Lung (tissue), 12 donors: ENCODE measurements around the gene ACACB. TPM values are rescaled to one million over a fixed set of nuclear protein-coding genes. Genes with fewer than 3 reads are reported as not detected.

ENCODE experiments used
- ATAC-seq: fragments of 200-7000 bp; cut with Tn5 transposase; one replicate; pipeline ENCODE4 v1.9.1; 2020; ENCODE audit warnings: moderate number of reproducible peaks; ENCODE audit not compliant: insufficient read depth, low FRiP score
- DNase-seq, 3 donors: peaks; one replicate each; pipeline ENCODE4 v3.0.0-alpha.2; 2013 to 2017
- H3K27ac ChIP-seq, 2 donors: one replicate each; pipeline ENCODE4 v1.5.1; 2013; ENCODE audit warnings: mild to moderate bottlenecking in 2 of 2, moderate library complexity in 2 of 2, control low read depth in 1 of 2, inconsistent platforms in 1 of 2, low read depth in 1 of 2, low read length in 1 of 2
- H3K27me3 ChIP-seq, 3 donors: one replicate each; pipeline ENCODE4 v1.5.1; 2013; ENCODE audit warnings: low read length in 2 of 3; ENCODE audit not compliant: control insufficient read depth in 3 of 3, insufficient read depth in 3 of 3
- H3K36me3 ChIP-seq, 4 donors: one replicate each; pipeline ENCODE4 v1.5.1; 2013; ENCODE audit warnings: low read length in 4 of 4, mild to moderate bottlenecking in 1 of 4, moderate library complexity in 1 of 4; ENCODE audit not compliant: control insufficient read depth in 4 of 4, insufficient read depth in 4 of 4
- H3K4me1 ChIP-seq, 5 donors: one replicate each; pipeline ENCODE4 v1.5.1; 2013; ENCODE audit warnings: low read length in 5 of 5, mild to moderate bottlenecking in 2 of 5, moderate library complexity in 1 of 5; ENCODE audit not compliant: control insufficient read depth in 5 of 5, insufficient read depth in 5 of 5
- H3K4me3 ChIP-seq: one replicate; pipeline ENCODE4 v1.5.1; 2013; ENCODE audit warnings: mild to moderate bottlenecking, control low read depth, moderate library complexity
- H3K9ac ChIP-seq, 2 donors: one replicate each; pipeline ENCODE4 v1.5.1; 2013; ENCODE audit warnings: low read length in 2 of 2, control low read depth in 1 of 2; ENCODE audit not compliant: insufficient read depth in 1 of 2
- H3K9me3 ChIP-seq, 4 donors: one replicate each; pipeline ENCODE4 v1.5.1; 2013; ENCODE audit warnings: low read length in 3 of 4, mild to moderate bottlenecking in 1 of 4, moderate library complexity in 1 of 4; ENCODE audit not compliant: control insufficient read depth in 4 of 4, insufficient read depth in 3 of 4
- WGBS, 2 donors: extraction: QIAGEN DNeasy Blood & Tissue Kit; methylation state at CpG; one replicate each; pipeline ENCODE4 v1.1.7; 2013; 5-methylcytosine and 5-hydroxymethylcytosine counted together
- polyA plus RNA-seq, 2 donors: library from polyadenylated mRNA; stranded (reverse); fragments of 200-250 nt; gene quantifications; one replicate each; pipeline ENCODE4 v1.2.1, GENCODE V29; 2013
- total RNA-seq, 2 donors: library from RNA; depleted of rRNA in 1 of 2; stranded (reverse); fragments of >200 nt in 1 of 2; gene quantifications; one replicate each; pipeline ENCODE4 v1.2.1, GENCODE V29; 2014 to 2021
- TF ChIP-seq, protein P1 (sequence below): IDR thresholded peaks from 2 replicates; pipeline ENCODE4 v1.5.1; 2012; ENCODE audit warnings: mild to moderate bottlenecking; ENCODE audit errors: control extremely low read depth, extremely low read depth
- donor health status: control.
- donor health status: control.
- donor health status: Bipolar disorder and iron deficiency.
- donor health status: healthy.
- donor health status: DM: yes; HTN: yes; CAD: no.

Gene ACACB
- total and polyA plus RNA-seq, 4 donors: 2.9 to 24.5 (median 18.2) TPM

DNA sequence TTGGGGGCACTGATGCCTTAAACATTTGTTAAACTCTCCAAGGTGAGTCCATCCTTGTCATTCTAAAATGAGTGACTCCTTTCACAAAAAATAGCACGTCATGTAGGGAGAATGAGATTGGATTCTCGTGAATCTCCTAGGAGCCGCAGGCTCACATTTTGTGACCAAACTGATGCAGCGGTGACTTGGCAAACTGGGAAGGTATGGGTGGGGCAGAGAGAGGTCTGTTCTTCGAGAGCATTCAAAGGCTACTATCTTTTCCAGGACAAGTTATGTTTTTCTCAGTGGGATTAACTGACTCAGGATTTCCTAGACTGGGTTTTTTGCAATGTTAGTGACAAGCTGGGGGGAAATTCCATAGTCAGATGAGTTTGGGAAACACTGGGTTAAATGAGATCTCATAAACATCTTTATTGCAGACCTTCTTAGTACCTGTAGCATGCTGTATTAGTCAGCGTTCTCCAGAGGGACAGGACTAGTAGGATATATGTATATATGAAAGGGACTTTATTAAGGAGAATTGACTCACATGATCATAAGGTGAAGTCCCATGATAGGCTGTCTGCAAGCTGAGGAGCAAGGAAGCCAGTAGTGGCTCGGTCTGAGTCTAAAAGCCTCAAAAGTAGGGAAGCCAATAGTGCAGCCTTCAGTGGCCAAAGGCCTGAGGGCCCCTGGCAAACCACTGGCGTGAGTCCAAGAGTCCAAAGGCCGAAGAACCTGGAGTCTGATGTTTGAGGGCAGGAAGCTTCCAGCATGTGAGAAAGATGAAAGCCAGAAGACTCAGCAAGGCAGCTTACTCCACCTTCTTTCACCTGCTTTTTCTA lies 131.7 kb downstream of the ACACB start:
- H3K36me3 ChIP-seq: peaks cover 13 to 53% (median 19%) of the 10 kb centered on the region in 4 donors
- 88% methylated on average over 9 of the region's 9 CpGs for WGBS, 2 donors
- ATAC-seq (no peak), DNase-seq (no peak)
- no peak overlapping the region for H3K4me3 ChIP-seq
- no peak overlapping the region for H3K9ac ChIP-seq
- TF ChIP-seq, protein P1, sequence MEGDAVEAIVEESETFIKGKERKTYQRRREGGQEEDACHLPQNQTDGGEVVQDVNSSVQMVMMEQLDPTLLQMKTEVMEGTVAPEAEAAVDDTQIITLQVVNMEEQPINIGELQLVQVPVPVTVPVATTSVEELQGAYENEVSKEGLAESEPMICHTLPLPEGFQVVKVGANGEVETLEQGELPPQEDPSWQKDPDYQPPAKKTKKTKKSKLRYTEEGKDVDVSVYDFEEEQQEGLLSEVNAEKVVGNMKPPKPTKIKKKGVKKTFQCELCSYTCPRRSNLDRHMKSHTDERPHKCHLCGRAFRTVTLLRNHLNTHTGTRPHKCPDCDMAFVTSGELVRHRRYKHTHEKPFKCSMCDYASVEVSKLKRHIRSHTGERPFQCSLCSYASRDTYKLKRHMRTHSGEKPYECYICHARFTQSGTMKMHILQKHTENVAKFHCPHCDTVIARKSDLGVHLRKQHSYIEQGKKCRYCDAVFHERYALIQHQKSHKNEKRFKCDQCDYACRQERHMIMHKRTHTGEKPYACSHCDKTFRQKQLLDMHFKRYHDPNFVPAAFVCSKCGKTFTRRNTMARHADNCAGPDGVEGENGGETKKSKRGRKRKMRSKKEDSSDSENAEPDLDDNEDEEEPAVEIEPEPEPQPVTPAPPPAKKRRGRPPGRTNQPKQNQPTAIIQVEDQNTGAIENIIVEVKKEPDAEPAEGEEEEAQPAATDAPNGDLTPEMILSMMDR: no peak
- H3K4me1 ChIP-seq: peaks cover 0 to 2% (median 0%) of the 10 kb centered on the region in 5 donors
- H3K9me3 ChIP-seq: peaks cover 0 to 3% (median 0%) of the 10 kb centered on the region in 4 donors
- H3K27me3 ChIP-seq: no peaks in the 10 kb centered on the region
- H3K27ac ChIP-seq: no peak overlapping the region

DNA sequence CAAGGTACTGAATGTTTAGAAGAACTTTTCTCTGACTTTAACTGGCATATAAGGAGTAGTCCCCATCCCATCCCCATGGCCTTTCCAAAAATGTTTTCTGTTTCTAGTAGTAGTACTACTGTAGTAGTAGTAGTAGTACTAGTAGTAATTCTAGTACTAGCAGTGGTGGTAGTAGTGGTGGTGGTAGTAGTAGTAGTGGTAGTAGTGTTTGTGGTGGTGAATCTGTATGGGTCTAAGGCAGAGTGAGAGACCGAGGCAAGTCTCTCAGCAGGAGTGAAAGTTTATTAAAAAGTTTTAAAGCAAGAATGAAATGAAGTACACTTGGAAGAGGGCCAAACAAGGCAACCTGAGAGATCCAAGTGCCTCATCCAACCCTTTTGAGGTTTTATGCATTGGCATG lies 134.1 kb downstream of the ACACB start:
- TF ChIP-seq, protein P1: no peak
- no peak overlapping the region for H3K4me3 ChIP-seq
- DNase-seq (peak in 2 of 3 donors; percentile 16 to 47), ATAC-seq (no peak)
- H3K36me3 ChIP-seq: peaks cover 19 to 61% (median 27%) of the 10 kb centered on the region in 4 donors
- H3K9me3 ChIP-seq: peaks cover 0 to 7% (median 4%) of the 10 kb centered on the region in 4 donors
- peaks cover 0 to 2% (median 0%) of the 10 kb centered on the region in 5 donors for H3K4me1 ChIP-seq
- no peak overlapping the region for H3K27ac ChIP-seq
- no peaks in the 10 kb centered on the region for H3K27me3 ChIP-seq
- 68 to 72% methylated on average over 1 of the region's 1 CpG for WGBS, 2 donors
- H3K9ac ChIP-seq: no peak overlapping the region

DNA sequence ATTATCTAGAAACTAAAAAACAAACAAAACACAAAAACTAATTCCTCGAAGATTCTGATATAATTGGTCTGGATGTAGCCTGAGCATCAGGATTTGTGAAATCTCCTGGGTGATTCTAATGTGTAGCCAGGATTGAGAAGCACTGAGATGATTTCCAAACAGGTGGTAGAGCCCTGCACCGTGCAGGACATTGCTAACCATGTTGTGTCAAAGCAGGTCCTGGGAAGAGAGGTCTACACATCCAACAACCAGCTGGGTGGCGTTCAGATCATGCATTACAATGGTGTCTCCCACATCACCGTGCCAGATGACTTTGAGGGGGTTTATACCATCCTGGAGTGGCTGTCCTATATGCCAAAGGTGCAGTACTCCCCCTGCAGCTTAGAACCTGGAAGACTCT lies 136.4 kb downstream of the ACACB start:
- Histone ChIP-seq H3K27me3 (no peaks in the 10 kb centered on the region), H3K9me3 (peaks cover 0 to 7% (median 4%) of the 10 kb centered on the region in 4 donors), H3K9ac (no peak overlapping the region), H3K4me1 (peaks cover 0 to 2% (median 0%) of the 10 kb centered on the region in 5 donors), H3K27ac (peak overlapping the region in 1 of 2 donors; percentile 17), H3K36me3 (peaks cover 20 to 44% (median 24%) of the 10 kb centered on the region in 4 donors), H3K4me3 (no peak overlapping the region)
- DNase-seq (no peak), ATAC-seq (no peak)
- WGBS, 2 donors: 93 to 96% methylated on average over 4 of the region's 4 CpGs
- TF ChIP-seq, protein P1: no peak
